ENCODE results near the gene RAB26. TPM values are rescaled to one million over a fixed set of nuclear protein-coding genes. Genes with fewer than 3 reads are reported as not detected.
"Not testable (repeated sequence)": the region's sequence is repeated elsewhere in the genome, so short reads cannot be mapped to it uniquely, and the experiment has no call there.

RAB26 gene
- total RNA-seq, 1 experiment from 2014 or later: not detected

GRCh38 chr16:2196162-2196980 lies 47.9 kb downstream of the RAB26 start, which contains the start of gene CASKIN1:
CASKIN1 (minus strand) TSS chr16:2196605; CDS start chr16:2196432, 173 bp downstream.
- no peak for DNase-seq (ENCODE audit: low spot score)

- no peak for DNase-seq (ENCODE audit: low spot score)
Measured at GRCh38 chr16:2196981-2197511, 48.6 kb downstream of the RAB26 start.

GRCh38 chr16:2197765-2198164 lies 49.3 kb downstream of the RAB26 start:
- DNase-seq (ENCODE audit: low spot score): no peak

GRCh38 chr16:2198283-2198682 lies 49.9 kb downstream of the RAB26 start:
- no peak for DNase-seq (ENCODE audit: low spot score)

- DNase-seq (ENCODE audit: low spot score): no peak
Measured at GRCh38 chr16:2199095-2199494, 50.7 kb downstream of the RAB26 start.

GRCh38 chr16:2199621-2200139 lies 51.3 kb downstream of the RAB26 start:
- no peak for DNase-seq (ENCODE audit: low spot score)

GRCh38 chr16:2200313-2200712 lies 51.9 kb downstream of the RAB26 start:
- DNase-seq (ENCODE audit: low spot score): no peak

GRCh38 chr16:2203119-2203688 lies 54.8 kb downstream of the RAB26 start:
- not testable (repeated sequence) for DNase-seq (ENCODE audit: low spot score)

Other genes with a start within 250 kb of the RAB26 start
- gene HS3ST6, start 230.2 kb upstream of the RAB26 start, total RNA-seq (2014; rRNA removed; shearing (Covaris generic)): not detected in 2 replicates
- gene MSRB1, start 205.4 kb upstream of the RAB26 start, total RNA-seq (2014; rRNA removed; shearing (Covaris generic)): 15.6 and 22.5 TPM in 2 replicates
- 0.67 TPM in 1 of 2 replicates, not detected in the other for gene RPL3L, start 193.9 kb upstream of the RAB26 start, total RNA-seq (2014; rRNA removed; shearing (Covaris generic))
- gene NDUFB10, start 189.1 kb upstream of the RAB26 start, total RNA-seq (2014; rRNA removed; shearing (Covaris generic)): 367 and 415 TPM in 2 replicates
- gene RPS2, start 183.8 kb upstream of the RAB26 start, total RNA-seq (2014; rRNA removed; shearing (Covaris generic)): 1,909 and 2,123 TPM in 2 replicates
- gene RNF151, start 181.8 kb upstream of the RAB26 start, total RNA-seq (2014; rRNA removed; shearing (Covaris generic)): 0.17 TPM in 1 of 2 replicates, not detected in the other
- 73.6 and 82.8 TPM in 2 replicates for gene TBL3, start 176.6 kb upstream of the RAB26 start, total RNA-seq (2014; rRNA removed; shearing (Covaris generic))
- gene NOXO1, start 167.2 kb upstream of the RAB26 start, total RNA-seq (2014; rRNA removed; shearing (Covaris generic)): 0.19 TPM in 1 of 2 replicates, not detected in the other
- 24.1 and 36.1 TPM in 2 replicates for gene GFER, start 164.4 kb upstream of the RAB26 start, total RNA-seq (2014; rRNA removed; shearing (Covaris generic))
- gene SYNGR3, start 158.7 kb upstream of the RAB26 start, total RNA-seq (2014; rRNA removed; shearing (Covaris generic)): 21.8 and 29.3 TPM in 2 replicates
- 23.5 and 26.9 TPM in 2 replicates for gene ZNF598, start 138.8 kb upstream of the RAB26 start, total RNA-seq (2014; rRNA removed; shearing (Covaris generic))
- gene NPW, start 128.8 kb upstream of the RAB26 start, total RNA-seq (2014; rRNA removed; shearing (Covaris generic)): 0.14 TPM in 1 of 2 replicates, not detected in the other
- gene NHERF2, start 121.7 kb upstream of the RAB26 start, total RNA-seq (2014; rRNA removed; shearing (Covaris generic)): 124 and 154 TPM in 2 replicates
- 67.8 and 77.4 TPM in 2 replicates for gene NTHL1, start 100.8 kb upstream of the RAB26 start, total RNA-seq (2014; rRNA removed; shearing (Covaris generic))
- gene TSC2, start 100.6 kb upstream of the RAB26 start, total RNA-seq (2014; rRNA removed; shearing (Covaris generic)): 46.3 and 47.7 TPM in 2 replicates
- 46.4 and 71.1 TPM in 2 replicates for gene PKD1, start 12.7 kb upstream of the RAB26 start, total RNA-seq (2014; rRNA removed; shearing (Covaris generic))
- 97.7 and 107 TPM in 2 replicates for gene TRAF7, start 7.2 kb downstream of the RAB26 start, total RNA-seq (2014; rRNA removed; shearing (Covaris generic))
- gene CASKIN1, start 48.0 kb downstream of the RAB26 start, total RNA-seq (2014; rRNA removed; shearing (Covaris generic)): 0.46 and 1.5 TPM in 2 replicates
- 43.2 and 64.5 TPM in 2 replicates for gene MLST8, start 56.8 kb downstream of the RAB26 start, total RNA-seq (2014; rRNA removed; shearing (Covaris generic))
- gene BRICD5, start 62.2 kb downstream of the RAB26 start, total RNA-seq (2014; rRNA removed; shearing (Covaris generic)): 7.0 and 7.5 TPM in 2 replicates
- 35.4 and 43.4 TPM in 2 replicates for gene PGP, start 66.2 kb downstream of the RAB26 start, total RNA-seq (2014; rRNA removed; shearing (Covaris generic))
- 27.0 and 29.9 TPM in 2 replicates for gene E4F1, start 75.0 kb downstream of the RAB26 start, total RNA-seq (2014; rRNA removed; shearing (Covaris generic))
- gene DNASE1L2, start 87.8 kb downstream of the RAB26 start, total RNA-seq (2014; rRNA removed; shearing (Covaris generic)): 2.5 and 3.8 TPM in 2 replicates
- gene ECI1, start 103.0 kb downstream of the RAB26 start, total RNA-seq (2014; rRNA removed; shearing (Covaris generic)): 50.6 and 73.8 TPM in 2 replicates
- gene RNPS1, start 119.5 kb downstream of the RAB26 start, total RNA-seq (2014; rRNA removed; shearing (Covaris generic)): 226 and 239 TPM in 2 replicates
- 17.3 and 19.5 TPM in 2 replicates for gene ABCA3, start 192.1 kb downstream of the RAB26 start, total RNA-seq (2014; rRNA removed; shearing (Covaris generic))

Measured in A172 (cell line).